IPS DF 6.9 (cell line): ENCODE results near the gene CCDC170.

Experiments
- DNase-seq: peaks from one replicate; pipeline ENCODE4 v3.0.0-alpha.2; 2013; ENCODE audit warnings: low read depth, low spot score
- H3K27ac ChIP-seq: one replicate; pipeline ENCODE4 v1.5.1; 2013; ENCODE audit warnings: low read length, control low read depth
- H3K27me3 ChIP-seq: 2 replicates; pipeline ENCODE4 v1.6.1; 2013; ENCODE audit warnings: mild to moderate bottlenecking, low read length; ENCODE audit not compliant: control insufficient read depth, insufficient read depth
- H3K36me3 ChIP-seq: 2 replicates; pipeline ENCODE4 v1.6.1; 2013; ENCODE audit warnings: low read length; ENCODE audit not compliant: control insufficient read depth, insufficient read depth
- H3K4me1 ChIP-seq: 2 replicates; pipeline ENCODE4 v1.6.1; 2013; ENCODE audit warnings: low read length; ENCODE audit not compliant: control insufficient read depth, insufficient read depth
- H3K4me3 ChIP-seq: 2 replicates; pipeline ENCODE4 v1.5.1; 2013; ENCODE audit warnings: mild to moderate bottlenecking, low read length
- H3K9me3 ChIP-seq: 2 replicates; pipeline ENCODE4 v1.6.1; 2013; ENCODE audit warnings: low read length, inconsistent platforms; ENCODE audit not compliant: control insufficient read depth, insufficient read depth
- WGBS: extraction: QIAGEN DNeasy Blood & Tissue Kit; methylation state at CpG from one replicate; pipeline ENCODE4 v1.1.7; 2013; ENCODE audit warnings: mixed read lengths, missing lambda C conversion rate; ENCODE audit not compliant: insufficient read length, insufficient coverage; 5-methylcytosine and 5-hydroxymethylcytosine counted together

CCDC170 gene

DNA sequence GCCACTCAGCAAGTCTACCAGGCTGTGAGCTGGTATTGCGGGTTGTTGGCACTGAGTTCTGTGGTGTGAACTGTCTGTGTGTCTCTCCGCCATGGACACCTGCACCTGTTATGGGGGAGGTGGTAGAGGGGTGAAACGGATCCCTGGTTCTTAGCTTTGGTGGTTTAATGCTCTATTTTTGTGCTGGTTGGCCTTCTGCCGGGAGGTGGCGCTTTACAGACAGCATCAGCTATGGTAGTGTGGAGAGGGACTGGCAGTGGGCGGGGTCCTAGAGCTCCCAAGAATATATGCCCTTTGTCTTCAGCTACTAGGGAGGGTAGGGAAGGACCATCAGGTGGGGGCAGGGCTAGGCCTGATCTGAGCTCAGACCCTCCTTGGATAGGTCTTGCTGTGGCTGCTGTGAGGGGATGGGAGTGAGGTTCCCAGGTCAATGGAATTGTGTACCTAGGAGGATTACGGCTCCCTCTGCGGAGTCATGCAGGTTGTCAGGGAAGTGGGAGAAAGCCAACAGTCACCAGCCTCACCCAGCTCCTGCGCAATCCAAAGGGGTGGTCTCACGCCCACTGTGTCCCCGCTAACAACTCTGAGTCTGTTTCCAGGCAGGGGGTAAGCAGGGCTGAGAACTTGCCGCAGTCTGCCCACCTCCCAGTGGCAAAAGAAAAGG, 154.3 kb downstream of the CCDC170 start:
- H3K27me3 ChIP-seq: no peaks in the 10 kb centered on the region
- no CpG with 5 or more reads among the region's 12 CpGs for WGBS
- no peaks in the 10 kb centered on the region for H3K36me3 ChIP-seq
- no peaks in the 10 kb centered on the region; the same call in 1 of the 2 replicates for H3K4me1 ChIP-seq
- H3K4me3 ChIP-seq: no peak overlapping the region
- DNase-seq: peak; percentile 55
- H3K9me3 ChIP-seq: no peaks in the 10 kb centered on the region
- no peak overlapping the region for H3K27ac ChIP-seq

DNA sequence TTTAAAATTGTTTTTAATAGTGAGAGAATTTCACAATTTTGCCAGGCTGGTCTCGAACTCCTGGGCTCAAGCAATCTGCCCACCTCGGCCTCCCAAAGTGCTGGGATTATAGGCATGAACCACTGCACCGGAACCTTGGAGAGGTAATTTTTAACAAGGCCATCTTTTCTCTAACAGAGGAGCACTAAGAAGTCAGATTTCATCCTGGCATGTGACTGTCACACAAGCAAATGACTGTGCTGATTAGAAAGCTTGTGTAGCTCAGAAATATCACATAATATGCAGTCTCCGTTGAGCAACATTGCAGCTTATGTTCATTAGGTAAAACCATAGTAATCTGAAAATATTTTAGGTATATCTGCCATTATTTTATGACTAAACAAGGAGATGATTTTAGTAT, 156.0 kb downstream of the CCDC170 start:
- Histone ChIP-seq H3K36me3 (no peaks in the 10 kb centered on the region), H3K27ac (no peak overlapping the region), H3K4me3 (no peak overlapping the region), H3K4me1 (no peaks in the 10 kb centered on the region; the same call in 1 of the 2 replicates), H3K27me3 (no peaks in the 10 kb centered on the region), H3K9me3 (no peaks in the 10 kb centered on the region)
- DNase-seq: no peak
- WGBS: no CpG with 5 or more reads among the region's 4 CpGs

DNA sequence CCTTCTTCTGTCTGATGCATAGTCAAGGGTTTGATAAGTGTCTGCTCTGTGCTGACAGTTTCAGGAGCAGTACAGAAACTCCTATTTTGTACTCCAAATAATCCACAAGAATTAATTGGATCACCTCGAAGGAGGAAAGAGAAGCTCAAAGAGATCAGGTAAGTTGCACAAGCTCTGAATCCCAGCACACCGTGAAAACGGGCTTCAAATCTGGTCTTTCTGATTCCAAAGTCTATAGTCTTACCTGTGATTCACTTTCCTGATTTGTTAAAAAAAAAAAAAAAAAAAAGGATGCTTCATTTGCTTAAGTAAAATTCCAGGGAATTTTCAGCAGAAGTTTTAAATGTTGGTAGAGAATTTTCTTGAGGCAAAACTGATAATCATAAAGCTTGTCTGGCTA, 157.8 kb downstream of the CCDC170 start:
- DNase-seq: no peak
- Histone ChIP-seq H3K4me1 (no peaks in the 10 kb centered on the region; the same call in 1 of the 2 replicates), H3K27me3 (no peaks in the 10 kb centered on the region), H3K9me3 (no peaks in the 10 kb centered on the region), H3K4me3 (no peak overlapping the region), H3K36me3 (no peaks in the 10 kb centered on the region), H3K27ac (no peak overlapping the region)
- no CpG with 5 or more reads among the region's 3 CpGs for WGBS

DNA sequence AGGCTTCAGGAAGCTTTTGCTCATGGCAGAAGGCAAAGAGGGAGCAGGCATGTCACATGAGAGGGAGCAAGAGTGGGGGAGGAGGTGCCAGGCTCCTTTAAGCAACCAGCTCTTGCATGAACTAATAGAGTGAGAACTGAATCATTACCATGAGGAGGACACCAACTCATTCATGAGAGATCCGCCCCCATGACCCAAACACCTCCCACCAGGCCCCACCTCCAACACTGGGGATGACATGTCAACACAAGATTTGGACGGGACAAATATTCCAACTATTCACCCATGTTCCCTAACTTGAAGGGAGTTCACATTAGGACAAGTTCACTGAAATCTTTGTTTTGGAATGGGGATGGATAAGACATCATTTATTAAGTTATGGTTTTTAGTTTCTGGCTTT, 158.5 kb downstream of the CCDC170 start:
- no peaks in the 10 kb centered on the region for H3K36me3 ChIP-seq
- H3K27ac ChIP-seq: no peak overlapping the region
- no peaks in the 10 kb centered on the region for H3K9me3 ChIP-seq
- no CpG with 5 or more reads among the region's 2 CpGs for WGBS
- no peaks in the 10 kb centered on the region for H3K27me3 ChIP-seq
- H3K4me1 ChIP-seq: no peaks in the 10 kb centered on the region; the same call in 1 of the 2 replicates
- H3K4me3 ChIP-seq: no peak overlapping the region
- no peak for DNase-seq

DNA sequence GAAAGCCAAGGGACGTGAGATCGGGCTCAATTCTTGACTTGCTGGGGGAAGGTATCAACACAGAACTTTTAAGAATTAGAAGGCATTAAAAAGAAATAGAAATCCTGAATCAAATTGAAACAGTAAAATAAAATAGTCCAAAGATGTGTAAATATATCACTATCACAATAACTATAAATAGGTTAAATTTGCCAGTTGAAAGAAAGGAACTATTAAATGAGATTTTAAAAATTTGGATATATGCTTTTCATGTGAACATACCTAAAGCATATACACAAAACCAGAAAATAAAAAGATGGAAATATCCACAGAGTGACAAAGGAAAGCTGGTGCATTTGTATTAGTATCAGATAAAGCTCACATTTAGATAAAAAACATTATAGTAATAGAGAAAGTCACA, 161.3 kb downstream of the CCDC170 start:
- H3K27ac ChIP-seq: no peak overlapping the region
- H3K4me1 ChIP-seq: no peaks in the 10 kb centered on the region
- no peaks in the 10 kb centered on the region for H3K27me3 ChIP-seq
- WGBS: no CpG with 5 or more reads among the region's 2 CpGs
- no peak for DNase-seq
- no peaks in the 10 kb centered on the region for H3K36me3 ChIP-seq
- H3K4me3 ChIP-seq: no peak overlapping the region
- H3K9me3 ChIP-seq: no peaks in the 10 kb centered on the region

DNA sequence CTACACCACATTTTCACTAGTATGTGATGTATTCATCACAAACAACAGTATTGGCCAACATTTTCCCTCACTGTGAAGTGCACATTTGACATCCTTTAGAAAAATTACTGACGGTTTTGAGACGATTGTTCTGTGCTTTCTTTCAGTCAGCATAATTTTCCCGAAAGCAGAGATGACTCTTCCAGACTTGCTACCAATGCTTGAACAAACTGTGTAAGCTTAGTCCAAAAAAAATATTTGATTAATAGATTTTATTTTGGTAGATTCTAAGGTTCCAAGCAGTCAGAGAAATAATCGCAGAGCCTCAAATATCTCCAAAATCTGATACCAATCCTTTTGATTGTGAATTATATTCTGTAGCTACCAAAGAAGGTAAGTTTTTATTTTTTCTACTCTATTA, 162.6 kb downstream of the CCDC170 start:
- Histone ChIP-seq H3K4me1 (no peaks in the 10 kb centered on the region), H3K27ac (no peak overlapping the region), H3K9me3 (no peaks in the 10 kb centered on the region), H3K36me3 (no peaks in the 10 kb centered on the region), H3K27me3 (no peaks in the 10 kb centered on the region), H3K4me3 (no peak overlapping the region)
- WGBS: no CpG with 5 or more reads among the region's 4 CpGs
- no peak for DNase-seq

DNA sequence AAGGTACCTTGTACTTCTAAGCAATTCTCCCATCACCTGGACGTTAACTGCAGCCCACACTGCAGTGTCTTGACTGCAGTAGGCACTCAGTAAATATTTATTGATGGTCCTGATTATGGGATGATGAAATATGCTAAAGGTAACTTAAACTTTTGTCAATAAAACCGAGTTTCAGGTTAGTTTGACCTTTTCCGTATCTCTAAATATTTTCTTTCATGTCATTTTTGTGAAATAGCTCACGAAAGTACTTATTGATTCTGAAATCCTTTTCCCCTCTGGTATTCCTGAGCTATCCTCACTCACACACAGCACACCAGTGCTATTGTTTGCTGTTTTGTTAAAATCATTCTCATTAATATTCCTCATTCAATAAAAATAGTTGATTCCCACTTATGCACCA, 164.3 kb downstream of the CCDC170 start:
- H3K27me3 ChIP-seq: no peaks in the 10 kb centered on the region
- no peaks in the 10 kb centered on the region for H3K4me1 ChIP-seq
- no CpG with 5 or more reads among the region's 4 CpGs for WGBS
- H3K9me3 ChIP-seq: no peaks in the 10 kb centered on the region
- no peak overlapping the region for H3K4me3 ChIP-seq
- no peak for DNase-seq
- no peak overlapping the region for H3K27ac ChIP-seq
- H3K36me3 ChIP-seq: no peaks in the 10 kb centered on the region

DNA sequence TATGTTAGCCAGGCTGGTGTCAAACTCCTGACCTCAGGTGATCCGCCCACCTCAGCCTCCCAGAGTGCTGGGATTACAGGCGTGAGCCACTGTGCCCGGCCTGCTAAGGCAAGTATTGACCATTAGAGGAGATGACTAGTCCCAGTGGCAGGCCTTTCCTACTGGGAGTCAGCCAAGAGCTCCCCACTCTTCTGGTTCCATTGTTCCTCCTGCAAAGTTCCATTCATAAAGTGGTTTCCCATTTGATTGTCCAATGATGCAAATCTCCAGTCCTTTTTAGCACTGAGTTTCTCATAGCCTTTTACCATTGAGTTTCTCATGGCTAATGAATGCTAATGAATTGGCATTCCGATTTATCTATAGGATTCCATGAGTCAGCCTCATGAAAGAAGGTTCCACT, 165.4 kb downstream of the CCDC170 start:
- Histone ChIP-seq H3K36me3 (no peaks in the 10 kb centered on the region), H3K27me3 (no peaks in the 10 kb centered on the region), H3K4me1 (no peaks in the 10 kb centered on the region), H3K9me3 (no peaks in the 10 kb centered on the region), H3K4me3 (no peak overlapping the region), H3K27ac (no peak overlapping the region)
- WGBS: no CpG with 5 or more reads among the region's 4 CpGs
- DNase-seq: no peak

DNA sequence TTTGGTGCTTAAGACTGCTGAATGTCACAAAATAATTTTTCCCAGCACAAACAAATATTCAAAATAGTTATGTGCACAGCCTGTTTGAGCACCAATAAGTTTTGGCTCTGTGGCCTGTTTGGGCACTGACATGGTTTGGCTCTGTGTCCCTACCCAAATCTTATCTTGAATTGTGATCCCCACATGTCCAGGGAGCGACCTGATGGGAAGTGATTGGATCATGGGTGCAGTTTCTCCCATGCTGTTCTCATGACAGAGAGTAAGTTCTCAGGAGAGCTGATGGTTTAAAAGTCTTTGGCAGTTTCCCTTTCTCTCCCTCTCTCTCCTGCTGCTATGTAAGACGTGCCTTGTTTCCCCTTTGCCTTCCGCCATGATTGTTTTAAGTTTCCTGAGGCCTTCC, 167.7 kb downstream of the CCDC170 start:
- H3K36me3 ChIP-seq: no peaks in the 10 kb centered on the region
- H3K27me3 ChIP-seq: no peaks in the 10 kb centered on the region
- H3K27ac ChIP-seq: no peak overlapping the region
- no peak for DNase-seq
- no CpG with 5 or more reads among the region's 3 CpGs for WGBS
- no peak overlapping the region for H3K4me3 ChIP-seq
- H3K4me1 ChIP-seq: no peaks in the 10 kb centered on the region
- no peaks in the 10 kb centered on the region for H3K9me3 ChIP-seq

DNA sequence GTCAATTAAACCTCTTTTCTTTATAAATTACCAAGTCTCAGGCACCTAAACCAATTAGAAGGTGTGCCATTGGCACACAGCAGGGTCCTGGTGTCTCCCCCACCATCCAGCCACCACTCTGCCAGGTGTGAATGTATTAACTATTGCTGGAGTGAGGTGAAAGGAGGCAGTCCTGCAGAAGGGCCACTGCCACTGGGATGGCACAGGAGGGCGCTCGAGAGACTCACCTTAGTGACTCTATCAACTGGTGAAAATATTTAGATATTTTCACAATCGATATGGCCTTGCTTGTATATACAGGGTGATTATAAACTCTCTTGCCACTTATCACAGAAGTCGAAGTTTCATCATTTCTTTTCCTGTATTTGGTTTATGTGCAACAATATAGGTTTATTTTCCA, 168.1 kb downstream of the CCDC170 start:
- DNase-seq: no peak
- H3K9me3 ChIP-seq: no peaks in the 10 kb centered on the region
- H3K27ac ChIP-seq: no peak overlapping the region
- no peaks in the 10 kb centered on the region for H3K27me3 ChIP-seq
- H3K4me3 ChIP-seq: no peak overlapping the region
- no CpG with 5 or more reads among the region's 4 CpGs for WGBS
- no peaks in the 10 kb centered on the region for H3K4me1 ChIP-seq
- no peaks in the 10 kb centered on the region for H3K36me3 ChIP-seq

DNA sequence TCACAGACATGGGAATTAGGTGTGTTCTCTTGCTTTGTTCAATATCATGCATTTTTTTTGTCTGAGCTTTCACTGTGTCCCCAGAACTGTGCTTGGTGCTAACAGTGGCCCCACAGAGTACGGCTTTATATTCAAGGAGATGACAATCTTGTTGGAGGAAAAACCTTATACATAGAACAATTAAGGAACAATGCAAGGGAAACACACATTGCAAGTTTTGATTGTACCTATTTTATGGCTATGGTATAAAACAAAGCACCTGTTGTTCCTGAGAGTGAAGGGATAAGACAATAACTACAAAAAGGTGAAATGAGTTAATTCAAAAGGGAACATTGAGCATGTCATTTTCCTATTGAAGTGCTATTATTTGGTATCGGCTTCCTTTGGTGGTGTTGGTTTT, 169.7 kb downstream of the CCDC170 start:
- DNase-seq: no peak
- Histone ChIP-seq H3K4me1 (no peaks in the 10 kb centered on the region), H3K9me3 (no peaks in the 10 kb centered on the region), H3K36me3 (no peaks in the 10 kb centered on the region), H3K27me3 (no peaks in the 10 kb centered on the region), H3K27ac (no peak overlapping the region), H3K4me3 (no peak overlapping the region)
- WGBS: no CpG with 5 or more reads among the region's 2 CpGs
